ENCODE measurements around the gene OSBPL6.
"Not testable (repeated sequence)": the region's sequence is repeated elsewhere in the genome, so short reads cannot be mapped to it uniquely, and the experiment has no call there.

OSBPL6 gene

GRCh38 chr2:178345951-178346350, 151.6 kb downstream of the OSBPL6 start:
- FAIRE-seq (no peak), DNase-seq (ENCODE audit: low spot score) (no peak)

- no peak for FAIRE-seq
- DNase-seq (ENCODE audit: low spot score): no peak
Measured at GRCh38 chr2:178350051-178350450, 155.7 kb downstream of the OSBPL6 start.

GRCh38 chr2:178357704-178358103, 163.4 kb downstream of the OSBPL6 start:
- not testable (repeated sequence) for DNase-seq (ENCODE audit: low spot score); FAIRE-seq

GRCh38 chr2:178359192-178359912, 165.0 kb downstream of the OSBPL6 start:
- FAIRE-seq: no peak
- DNase-seq (ENCODE audit: low spot score): no peak

DNA sequence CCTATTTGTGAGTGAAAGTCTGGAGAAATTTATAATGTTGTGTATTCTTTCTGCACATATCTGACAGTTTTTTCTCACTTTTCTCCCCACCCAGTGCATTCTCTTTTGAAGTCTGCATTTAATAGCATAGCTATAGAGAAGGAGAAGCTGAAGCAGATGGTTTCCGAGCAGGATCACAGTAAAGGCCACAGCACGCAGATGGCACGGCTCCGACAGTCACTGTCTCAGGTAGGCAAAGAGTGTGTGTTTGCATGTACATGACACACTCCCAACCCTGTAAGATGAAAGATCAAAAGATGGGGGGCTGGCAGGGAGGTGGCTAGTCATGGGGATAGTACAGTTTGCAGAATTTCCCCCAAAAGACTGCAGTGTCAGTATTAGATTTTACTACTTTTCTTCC, 167.3 kb downstream of the OSBPL6 start:
- no peak for DNase-seq (ENCODE audit: low spot score)
- FAIRE-seq: no peak

DNA sequence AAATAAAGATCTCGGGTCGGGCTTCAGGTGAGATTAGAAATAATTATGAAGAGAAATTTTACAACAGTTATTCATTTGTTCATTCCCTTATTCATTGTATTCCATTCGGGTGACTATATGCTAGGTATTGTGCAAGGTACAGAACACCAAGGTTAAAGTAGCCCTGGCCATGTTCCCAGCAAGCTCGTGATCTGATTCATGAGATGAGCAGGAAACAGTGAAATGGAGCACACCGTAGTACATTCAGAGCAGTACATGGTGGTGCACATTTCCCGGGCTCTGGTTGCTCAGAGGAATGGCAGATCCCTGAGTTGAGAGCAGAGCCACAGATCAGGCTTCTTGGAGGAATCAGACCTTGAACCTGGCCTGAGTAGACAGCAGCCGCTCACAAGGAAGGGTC, 168.9 kb downstream of the OSBPL6 start:
- FAIRE-seq (no peak), DNase-seq (ENCODE audit: low spot score) (no peak)

- FAIRE-seq: no peak
- DNase-seq (ENCODE audit: low spot score): no peak
Measured at GRCh38 chr2:178365116-178365515, 170.8 kb downstream of the OSBPL6 start.

DNA sequence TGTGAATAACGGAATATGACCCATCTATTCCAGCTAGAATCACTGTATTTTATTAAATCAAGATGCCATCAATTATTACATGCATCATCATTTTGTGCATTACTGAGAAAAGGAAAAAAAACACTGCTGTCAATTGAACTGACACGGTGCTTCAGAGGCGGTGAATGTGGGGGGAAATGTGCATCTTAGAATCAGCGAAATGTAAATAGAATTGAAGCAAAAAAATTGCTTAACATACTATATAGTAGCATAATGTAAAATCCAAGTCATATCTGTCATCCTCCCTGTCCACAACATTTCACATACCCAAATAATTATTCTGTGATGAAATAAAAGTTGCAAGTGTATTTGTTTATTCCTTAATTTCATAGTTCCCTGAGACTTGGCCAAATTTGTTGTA, 172.1 kb downstream of the OSBPL6 start:
- no peak for FAIRE-seq
- DNase-seq (ENCODE audit: low spot score): no peak

DNA sequence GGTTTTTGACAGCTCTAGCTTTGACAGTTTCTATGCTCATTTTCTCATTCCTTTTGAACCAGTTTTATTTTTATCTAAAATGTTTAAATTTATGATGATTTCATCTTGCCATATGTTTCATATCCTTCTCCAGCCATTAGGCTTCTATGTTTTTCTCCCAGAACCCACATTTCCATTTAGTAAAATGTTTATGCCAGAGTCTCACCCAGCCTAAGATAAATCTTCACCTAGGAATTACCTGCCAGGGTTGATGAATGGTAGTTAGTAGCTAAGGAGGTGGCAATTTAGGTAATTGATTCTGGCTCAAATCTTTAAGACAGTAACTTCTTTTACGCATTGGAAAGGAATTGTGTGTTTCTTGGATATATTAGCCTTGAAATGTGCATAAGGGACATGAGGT, 173.0 kb downstream of the OSBPL6 start:
- DNase-seq (ENCODE audit: low spot score) (no peak), FAIRE-seq (no peak)

DNA sequence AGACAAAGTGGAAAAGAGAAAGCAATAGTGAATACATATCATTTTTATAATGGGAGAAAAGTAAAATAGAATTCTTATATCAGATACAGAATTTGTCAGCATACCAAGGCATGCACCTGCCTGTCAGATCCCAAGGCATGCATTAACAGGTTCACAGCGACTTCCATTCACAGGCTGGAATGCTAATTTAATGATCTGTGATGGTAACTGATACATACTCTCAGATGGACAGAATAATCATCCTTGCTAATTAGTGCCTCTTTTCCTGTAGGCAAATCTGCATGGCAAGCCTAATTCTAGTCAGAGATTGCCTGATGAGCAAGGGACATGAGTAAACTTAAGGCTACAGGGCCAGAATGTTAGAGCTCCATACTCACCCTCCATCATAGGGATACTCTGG, 180.6 kb downstream of the OSBPL6 start:
- DNase-seq (ENCODE audit: low spot score): no peak
- FAIRE-seq: no peak

- DNase-seq (ENCODE audit: low spot score): no peak
- FAIRE-seq: no peak
Measured at GRCh38 chr2:178377046-178377445, 182.7 kb downstream of the OSBPL6 start.

- no peak for DNase-seq (ENCODE audit: low spot score)
- FAIRE-seq: no peak
Measured at GRCh38 chr2:178379162-178380004, 185.1 kb downstream of the OSBPL6 start.

GRCh38 chr2:178380763-178381162, 186.5 kb downstream of the OSBPL6 start:
- DNase-seq (ENCODE audit: low spot score): no peak
- no peak for FAIRE-seq

DNA sequence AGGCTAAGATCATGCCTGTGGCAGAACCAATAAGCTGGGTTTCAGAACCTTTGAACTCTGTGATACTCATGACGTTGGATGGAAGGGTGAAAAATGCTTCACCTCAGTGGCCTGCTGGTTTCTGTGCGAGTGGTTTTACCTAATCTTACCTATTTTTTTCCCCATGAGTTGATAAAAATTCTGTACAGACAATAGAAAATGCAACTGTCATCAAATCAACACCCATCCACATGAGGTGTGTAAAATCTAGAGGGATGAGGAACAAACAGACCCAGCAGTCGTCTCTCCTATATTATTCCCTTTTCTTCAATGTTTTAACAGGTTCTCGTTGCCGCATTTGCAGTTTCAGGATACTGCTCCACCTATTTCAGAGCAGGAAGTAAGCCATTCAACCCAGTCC, 189.4 kb downstream of the OSBPL6 start:
- DNase-seq (ENCODE audit: low spot score) (no peak), FAIRE-seq (no peak)

GRCh38 chr2:178385595-178386148, 191.4 kb downstream of the OSBPL6 start:
- DNase-seq (ENCODE audit: low spot score): no peak
- no peak for FAIRE-seq

DNA sequence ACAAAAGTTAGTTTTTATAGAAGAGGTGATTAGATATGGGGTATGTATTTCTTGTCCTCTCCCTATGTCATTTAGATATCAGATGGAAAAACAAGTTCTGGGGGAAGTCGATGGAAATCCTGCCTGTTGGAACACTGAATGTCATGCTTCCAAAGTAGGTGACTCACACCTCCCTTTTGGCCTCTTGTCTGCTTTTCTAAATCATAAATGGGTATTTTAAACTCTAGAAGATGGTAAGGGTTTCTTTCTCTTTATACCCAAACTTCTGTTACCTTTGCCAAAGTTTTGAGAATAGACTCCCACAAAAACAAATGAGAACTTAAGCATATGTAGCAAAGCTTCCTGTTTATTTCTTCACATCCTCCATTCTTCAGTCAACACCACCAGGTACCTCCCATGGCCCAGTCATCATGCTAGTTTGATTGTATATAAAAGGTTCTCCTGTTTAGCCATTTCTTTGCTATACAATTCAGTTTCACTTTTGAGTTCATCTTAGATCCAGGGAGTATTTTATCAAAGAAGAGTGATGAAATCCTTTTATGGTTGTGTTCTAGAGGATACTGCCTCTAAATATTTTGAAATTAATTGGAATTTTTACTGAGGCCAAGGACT, 192.8 kb downstream of the OSBPL6 start:
- DNase-seq (ENCODE audit: low spot score) (no peak), FAIRE-seq (no peak)

DNA sequence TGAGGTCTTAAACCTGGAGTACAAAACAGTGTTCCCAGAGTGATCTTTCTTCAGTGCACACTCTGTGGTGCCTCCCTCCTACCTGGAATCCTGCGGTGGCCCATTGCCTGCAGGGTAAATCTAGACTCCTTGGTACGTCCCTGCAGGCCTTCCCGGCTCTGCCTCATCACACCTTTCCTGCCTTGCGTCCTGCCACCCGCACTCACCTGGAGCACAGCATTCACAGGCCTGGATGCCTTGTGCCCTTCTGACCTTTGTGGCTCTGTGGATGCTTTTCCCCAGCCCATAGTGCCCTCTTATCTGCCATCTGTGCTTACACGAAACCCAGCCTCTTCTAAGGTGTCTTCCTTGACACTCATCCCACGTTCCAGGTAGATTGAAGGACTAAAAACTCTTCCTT, 194.0 kb downstream of the OSBPL6 start:
- no peak for FAIRE-seq
- DNase-seq (ENCODE audit: low spot score): no peak

GRCh38 chr2:178391701-178392100, 197.4 kb downstream of the OSBPL6 start:
- no peak for FAIRE-seq

DNA sequence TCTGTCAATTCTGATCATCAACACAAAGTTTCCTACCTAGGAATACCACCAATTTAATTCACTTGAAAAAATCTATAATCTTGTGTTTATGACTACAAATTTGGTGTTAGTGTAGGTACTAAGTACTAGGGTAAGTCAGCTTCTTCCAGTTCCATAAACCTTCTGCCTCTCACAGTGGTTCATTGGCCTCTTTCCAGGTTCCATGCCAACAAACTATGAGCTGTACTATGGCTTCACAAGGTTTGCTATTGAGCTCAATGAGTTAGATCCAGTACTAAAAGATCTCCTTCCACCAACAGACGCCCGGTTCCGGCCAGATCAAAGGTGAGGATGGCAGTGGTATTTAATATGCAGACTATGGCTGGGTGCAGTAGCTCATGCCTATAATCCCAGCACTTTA, 197.9 kb downstream of the OSBPL6 start:
- DNase-seq (ENCODE audit: low spot score): no peak
- FAIRE-seq: no peak

More at GRCh38 chr2:178391701-178392100, 197.4 kb downstream of the OSBPL6 start:
- DNase-seq (ENCODE audit: low spot score): no peak

GRCh38 chr2:178394859-178395258, 200.5 kb downstream of the OSBPL6 start:
- DNase-seq (ENCODE audit: low spot score) (no peak), FAIRE-seq (no peak)

GRCh38 chr2:178395295-178395694, 201.0 kb downstream of the OSBPL6 start:
- FAIRE-seq: no peak

More at GRCh38 chr2:178395295-178395694, 201.0 kb downstream of the OSBPL6 start:
- no peak for DNase-seq (ENCODE audit: low spot score)

Data from RCC 7860 (cell line).